GM23338 (cell line): Measurements from ENCODE around the gene NR5A2. TPM values are rescaled to one million over a fixed set of nuclear protein-coding genes. Genes with fewer than 3 reads are reported as not detected.

ENCODE experiments used
- ATAC-seq: fragments of 200-7000 bp; cut with Tn5 transposase; 3 replicates; pipeline ENCODE4 v1.9.1; 2020
- DNase-seq: peaks from one replicate; pipeline ENCODE4 v3.0.0-alpha.2; 2015; ENCODE audit warnings: low spot score
- H2AFZ ChIP-seq: fragments of 200-600 bp; sonication (generic); 2 replicates; pipeline ENCODE4 v1.8.0; 2016; ENCODE audit warnings: antibody characterized with exemption, mild to moderate bottlenecking, moderate library complexity
- H3F3A ChIP-seq: fragments of 200-600 bp; sonication (generic); replicated peaks from 2 replicates; pipeline ENCODE4 v1.8.0; 2017; ENCODE audit warnings: antibody characterized with exemption, mixed run types, low read depth
- H3K27ac ChIP-seq: fragments of 200-600 bp; sonication (generic); 2 replicates; pipeline ENCODE4 v1.6.1; 2016; ENCODE audit warnings: low read depth
- H3K27me3 ChIP-seq: fragments of 200-600 bp; sonication (generic); 2 replicates; pipeline ENCODE4 v1.8.0; 2016; ENCODE audit warnings: mild to moderate bottlenecking, mixed run types, moderate library complexity; ENCODE audit not compliant: insufficient read depth
- H3K36me3 ChIP-seq: fragments of 200-600 bp; sonication (generic); 2 replicates; pipeline ENCODE4 v1.8.0; 2016; ENCODE audit warnings: mild to moderate bottlenecking; ENCODE audit not compliant: insufficient read depth
- H3K4me1 ChIP-seq: fragments of 200-600 bp; sonication (generic); 2 replicates; pipeline ENCODE4 v1.8.0; 2016; ENCODE audit warnings: mild to moderate bottlenecking, moderate library complexity; ENCODE audit not compliant: insufficient read depth
- H3K4me2 ChIP-seq: fragments of 200-600 bp; sonication (generic); 2 replicates; pipeline ENCODE4 v1.7.1; 2017; ENCODE audit warnings: mixed run types
- H3K4me3 ChIP-seq: fragments of 200-600 bp; sonication (generic); 2 replicates; pipeline ENCODE4 v1.6.1; 2016; ENCODE audit warnings: mixed run types
- H3K79me2 ChIP-seq: fragments of 200-600 bp; sonication (generic); replicated peaks from 2 replicates; pipeline ENCODE4 v1.8.0; 2017; ENCODE audit warnings: mild to moderate bottlenecking; ENCODE audit not compliant: insufficient read depth
- H3K9me2 ChIP-seq: fragments of 200-600 bp; sonication (generic); 2 replicates; pipeline ENCODE4 v1.8.0; 2017; ENCODE audit not compliant: insufficient read depth
- H4K20me1 ChIP-seq: fragments of 200-600 bp; sonication (generic); replicated peaks from 2 replicates; pipeline ENCODE4 v1.8.0; 2017; ENCODE audit warnings: mild to moderate bottlenecking; ENCODE audit not compliant: insufficient read depth
- H3K27ac Mint-ChIP-seq: 2 replicates; pipeline ENCODE4 v1.8.0; 2020; ENCODE audit warnings: inconsistent platforms, mild to moderate bottlenecking, moderate library complexity, mixed read lengths
- H3K27me3 Mint-ChIP-seq: 3 replicates; pipeline ENCODE4 v1.8.0; 2022; ENCODE audit warnings: low read depth, mild to moderate bottlenecking, moderate library complexity, mixed read lengths, inconsistent platforms; ENCODE audit not compliant: insufficient read depth, poor library complexity
- H3K36me3 Mint-ChIP-seq: 3 replicates; pipeline ENCODE4 v1.8.0; 2021; ENCODE audit warnings: low read depth, mild to moderate bottlenecking, inconsistent platforms, moderate library complexity, mixed read lengths
- H3K4me1 Mint-ChIP-seq: 3 replicates; pipeline ENCODE4 v1.8.0; 2020; ENCODE audit warnings: mild to moderate bottlenecking, inconsistent platforms, mixed read lengths
- H3K4me3 Mint-ChIP-seq: 3 replicates; pipeline ENCODE4 v1.8.0; 2021; ENCODE audit warnings: moderate library complexity, mild to moderate bottlenecking, inconsistent platforms, mixed read lengths
- H3K9me3 Mint-ChIP-seq: 3 replicates; pipeline ENCODE4 v1.8.0; 2020; ENCODE audit warnings: moderate library complexity, mild to moderate bottlenecking, inconsistent platforms, mixed read lengths
- CTCF ChIP-seq, 2 experiments: fragments of 200-600 bp in 1 of 2; sonication (generic) in 1 of 2; conservative IDR thresholded peaks; 2 replicates each; pipeline versions ENCODE4 v1.5.1 to v1.6.1; 2016 to 2017; ENCODE audit warnings: antibody characterized with exemption in 2 of 2, low read depth in 2 of 2, mild to moderate bottlenecking in 2 of 2, moderate library complexity in 1 of 2
- ETS1 ChIP-seq: IDR thresholded peaks from 2 replicates; pipeline ENCODE4 v1.6.1; 2016; ENCODE audit warnings: antibody characterized with exemption
- EZH2 ChIP-seq: fragments of 200-600 bp; sonication (generic); IDR thresholded peaks from one replicate; pipeline ENCODE4 v1.8.0; 2017; ENCODE audit warnings: antibody characterized with exemption, mild to moderate bottlenecking, low read depth; ENCODE audit not compliant: unreplicated experiment
- EZH2phosphoT487 ChIP-seq: fragments of 200-600 bp; sonication (generic); IDR thresholded peaks from one replicate; pipeline ENCODE4 v1.8.1; 2018; ENCODE audit warnings: antibody characterized with exemption; ENCODE audit not compliant: unreplicated experiment
- JUNB ChIP-seq: IDR thresholded peaks from one replicate; pipeline ENCODE4 v1.6.1; 2016; ENCODE audit warnings: antibody characterized with exemption; ENCODE audit not compliant: unreplicated experiment
- NANOG ChIP-seq: IDR thresholded peaks from 2 replicates; pipeline ENCODE4 v1.6.1; 2016; ENCODE audit warnings: antibody characterized with exemption, borderline replicate concordance
- REST ChIP-seq: IDR thresholded peaks from one replicate; pipeline ENCODE4 v1.6.1; 2018; ENCODE audit warnings: antibody characterized with exemption; ENCODE audit not compliant: unreplicated experiment
- ZNF462 ChIP-seq: fragments of 250-450 bp; sonication (Bioruptor Pico); IDR thresholded peaks from 2 replicates; pipeline ENCODE4 v1.5.0; 2020; ENCODE audit warnings: mild to moderate bottlenecking, moderate library complexity
- polyA plus RNA-seq: library from polyadenylated mRNA; unstranded; fragments of >200 nt; fragmentation: Nextera tagmentation; extraction: Ambion mirVana; gene quantifications from 2 replicates; pipeline ENCODE4 v1.2.1, GENCODE V29; 2016
- total RNA-seq: library from RNA; depleted of rRNA; stranded (reverse); fragments of >200 nt; shearing (Covaris generic); gene quantifications from 2 replicates; pipeline ENCODE4 v1.2.3, GENCODE V29; 2014

The NR5A2 gene
- total and polyA plus RNA-seq, 2 experiments from 2014 or later = 4.4 to 13.1 TPM

- no peak overlapping the region for H3K4me2 ChIP-seq
- H3K9me2 ChIP-seq = no peaks in the 10 kb centered on the region
- no peak for ATAC-seq
- H3K27ac Mint-ChIP-seq = no peak overlapping the region
- H3K27me3 ChIP-seq = no peaks in the 10 kb centered on the region
- H3K27ac ChIP-seq = no peak overlapping the region
- H3K4me1 Mint-ChIP-seq = no peaks in the 10 kb centered on the region
- no peaks in the 10 kb centered on the region for H4K20me1 ChIP-seq
- DNase-seq = no peak
- H3K9me3 Mint-ChIP-seq = no peaks in the 10 kb centered on the region; the same call in 2 of the 3 replicates
- no peak overlapping the region for H3K4me3 ChIP-seq
- no peaks in the 10 kb centered on the region for H3K36me3 ChIP-seq
- H3K79me2 ChIP-seq = no peaks in the 10 kb centered on the region
- no peaks in the 10 kb centered on the region for H3K36me3 Mint-ChIP-seq
- no peak overlapping the region for H2AFZ ChIP-seq
- no peaks in the 10 kb centered on the region for H3F3A ChIP-seq
- TF ChIP-seq JUNB (no peak), NANOG (no peak), ZNF462 (CRISPR knock-in tag) (no peak), CTCF (conservative IDR thresholded peaks at IDR 0.05; ENCODE audit: low read depth in 2 of 2) (no peak), EZH2phosphoT487 (no peak), EZH2 (no peak), ETS1 (no peak), REST (no peak)
- H3K27me3 Mint-ChIP-seq = no peaks in the 10 kb centered on the region
- no peaks in the 10 kb centered on the region for H3K4me1 ChIP-seq
- H3K4me3 Mint-ChIP-seq = no peak overlapping the region
Measured at GRCh38 chr1:200146100-200146499, 118.6 kb downstream of the NR5A2 start.
